ENCODE data around the gene DIP2B. TPM values are rescaled to one million over a fixed set of nuclear protein-coding genes. Genes with fewer than 3 reads are reported as not detected.

The DIP2B gene
- total and polyA plus RNA-seq, 2 of the 13 experiments (the other 11 are each of a cell fraction or from before 2014, with no cell fraction given): 32.1 to 35.8 TPM

DNA sequence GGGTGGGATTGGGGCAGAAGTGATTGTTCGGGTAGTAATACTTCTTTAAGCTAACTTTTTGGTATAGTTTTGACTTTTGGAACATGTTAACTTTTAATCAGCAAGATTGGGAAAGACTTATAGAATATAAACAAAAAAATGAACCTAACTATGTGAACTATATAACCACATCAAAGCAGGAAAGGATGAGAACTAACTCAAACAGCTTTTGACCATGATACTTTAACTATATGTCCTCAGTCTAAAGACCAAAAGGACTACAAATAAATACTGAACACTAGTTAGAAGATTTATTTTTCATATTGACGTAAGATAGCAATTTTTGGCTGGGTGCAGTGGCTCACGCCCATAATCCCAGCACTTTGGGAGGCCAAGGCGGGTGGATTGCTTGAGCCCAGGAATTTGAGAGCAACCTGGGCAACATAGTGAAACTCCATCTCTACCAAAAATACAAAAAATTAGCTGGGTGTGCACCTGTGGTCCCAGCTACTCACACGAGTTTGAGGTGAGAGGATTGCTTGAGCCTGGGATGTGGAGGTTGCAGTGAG, 150.7 kb downstream of the DIP2B start (continued):
- TF ChIP-seq, protein P1, sequence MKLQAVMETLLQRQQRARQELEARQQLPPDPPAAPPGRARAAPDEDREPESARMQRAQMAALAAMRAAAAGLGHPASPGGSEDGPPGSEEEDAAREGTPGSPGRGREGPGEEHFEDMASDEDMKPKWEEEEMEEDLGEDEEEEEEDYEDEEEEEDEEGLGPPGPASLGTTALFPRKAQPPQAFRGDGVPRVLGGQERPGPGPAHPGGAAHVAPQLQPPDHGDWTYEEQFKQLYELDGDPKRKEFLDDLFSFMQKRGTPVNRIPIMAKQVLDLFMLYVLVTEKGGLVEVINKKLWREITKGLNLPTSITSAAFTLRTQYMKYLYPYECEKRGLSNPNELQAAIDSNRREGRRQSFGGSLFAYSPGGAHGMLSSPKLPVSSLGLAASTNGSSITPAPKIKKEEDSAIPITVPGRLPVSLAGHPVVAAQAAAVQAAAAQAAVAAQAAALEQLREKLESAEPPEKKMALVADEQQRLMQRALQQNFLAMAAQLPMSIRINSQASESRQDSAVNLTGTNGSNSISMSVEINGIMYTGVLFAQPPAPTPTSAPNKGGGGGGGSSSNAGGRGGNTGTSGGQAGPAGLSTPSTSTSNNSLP (IDR thresholded peaks at IDR 0.05; ENCODE audit: low read depth, low read length): no peak
- no peak for TF ChIP-seq KLF11 (CRISPR knock-in tag; IDR thresholded peaks at IDR 0.05)
- peak; percentile 74; the same call in 1 of the 2 replicates for TF ChIP-seq ISL2 (CRISPR knock-in tag; IDR thresholded peaks at IDR 0.05)
- TF ChIP-seq ZNF101 (CRISPR knock-in tag; IDR thresholded peaks at IDR 0.05; ENCODE audit: borderline replicate concordance, low read depth): no peak
- TF ChIP-seq HDAC2 (CRISPR knock-in tag; IDR thresholded peaks at IDR 0.05): peak; percentile 69
- TF ChIP-seq GLI4 (CRISPR knock-in tag; IDR thresholded peaks at IDR 0.05; ENCODE audit: borderline replicate concordance): no peak
- TF ChIP-seq SAP130 (CRISPR knock-in tag; IDR thresholded peaks at IDR 0.05; ENCODE audit: low read depth): peak; percentile 39; the same call in 1 of the 2 replicates
- TF ChIP-seq LCORL (IDR thresholded peaks at IDR 0.05): peak; percentile 59; the same call in 1 of the 2 replicates
- peak; percentile 90 for TF ChIP-seq LCORL (CRISPR knock-in tag; IDR thresholded peaks at IDR 0.05)
- no peak for TF ChIP-seq ZNF33B (CRISPR knock-in tag; IDR thresholded peaks at IDR 0.05)
- TF ChIP-seq CEBPG (CRISPR knock-in tag; IDR thresholded peaks at IDR 0.05): 0 out of 2 replicates have a peak, but pooled peaks have one; percentile 12
- TF ChIP-seq SKI (IDR thresholded peaks at IDR 0.05; ENCODE audit: partially characterized antibody): no peak
- TF ChIP-seq, protein P2, sequence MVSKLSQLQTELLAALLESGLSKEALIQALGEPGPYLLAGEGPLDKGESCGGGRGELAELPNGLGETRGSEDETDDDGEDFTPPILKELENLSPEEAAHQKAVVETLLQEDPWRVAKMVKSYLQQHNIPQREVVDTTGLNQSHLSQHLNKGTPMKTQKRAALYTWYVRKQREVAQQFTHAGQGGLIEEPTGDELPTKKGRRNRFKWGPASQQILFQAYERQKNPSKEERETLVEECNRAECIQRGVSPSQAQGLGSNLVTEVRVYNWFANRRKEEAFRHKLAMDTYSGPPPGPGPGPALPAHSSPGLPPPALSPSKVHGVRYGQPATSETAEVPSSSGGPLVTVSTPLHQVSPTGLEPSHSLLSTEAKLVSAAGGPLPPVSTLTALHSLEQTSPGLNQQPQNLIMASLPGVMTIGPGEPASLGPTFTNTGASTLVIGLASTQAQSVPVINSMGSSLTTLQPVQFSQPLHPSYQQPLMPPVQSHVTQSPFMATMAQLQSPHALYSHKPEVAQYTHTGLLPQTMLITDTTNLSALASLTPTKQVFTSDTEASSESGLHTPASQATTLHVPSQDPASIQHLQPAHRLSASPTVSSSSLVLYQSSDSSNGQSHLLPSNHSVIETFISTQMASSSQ (IDR thresholded peaks at IDR 0.05; ENCODE audit: low read depth): peak; percentile 53
- TF ChIP-seq, protein P2 (CRISPR knock-in tag; IDR thresholded peaks at IDR 0.05; ENCODE audit: borderline replicate concordance): peak; percentile 15; the same call in 1 of the 2 replicates
- TF ChIP-seq EP300 (IDR thresholded peaks at IDR 0.05; ENCODE audit: low read depth in 2 of 2, low read length in 2 of 2): peak in 1 of 2 experiments; percentile 63; a peak in 1 of 4 replicates
- no peak for TF ChIP-seq EP300 (CRISPR knock-in tag; IDR thresholded peaks at IDR 0.05; ENCODE audit: borderline replicate concordance)
- TF ChIP-seq, protein P3, sequence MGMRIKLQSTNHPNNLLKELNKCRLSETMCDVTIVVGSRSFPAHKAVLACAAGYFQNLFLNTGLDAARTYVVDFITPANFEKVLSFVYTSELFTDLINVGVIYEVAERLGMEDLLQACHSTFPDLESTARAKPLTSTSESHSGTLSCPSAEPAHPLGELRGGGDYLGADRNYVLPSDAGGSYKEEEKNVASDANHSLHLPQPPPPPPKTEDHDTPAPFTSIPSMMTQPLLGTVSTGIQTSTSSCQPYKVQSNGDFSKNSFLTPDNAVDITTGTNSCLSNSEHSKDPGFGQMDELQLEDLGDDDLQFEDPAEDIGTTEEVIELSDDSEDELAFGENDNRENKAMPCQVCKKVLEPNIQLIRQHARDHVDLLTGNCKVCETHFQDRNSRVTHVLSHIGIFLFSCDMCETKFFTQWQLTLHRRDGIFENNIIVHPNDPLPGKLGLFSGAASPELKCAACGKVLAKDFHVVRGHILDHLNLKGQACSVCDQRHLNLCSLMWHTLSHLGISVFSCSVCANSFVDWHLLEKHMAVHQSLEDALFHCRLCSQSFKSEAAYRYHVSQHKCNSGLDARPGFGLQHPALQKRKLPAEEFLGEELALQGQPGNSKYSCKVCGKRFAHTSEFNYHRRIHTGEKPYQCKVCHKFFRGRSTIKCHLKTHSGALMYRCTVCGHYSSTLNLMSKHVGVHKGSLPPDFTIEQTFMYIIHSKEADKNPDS (CRISPR knock-in tag; IDR thresholded peaks at IDR 0.05): no peak
- TF ChIP-seq FOXP1 (IDR thresholded peaks at IDR 0.05): no peak
- 0 out of 2 replicates have a peak, but pooled peaks have one; percentile 32 for TF ChIP-seq FOXP1 (CRISPR knock-in tag; IDR thresholded peaks at IDR 0.05)
- TF ChIP-seq ZEB1 (IDR thresholded peaks at IDR 0.05; ENCODE audit: insufficient replicate concordance, low read depth): no peak
- no peak for TF ChIP-seq MATR3 (CRISPR knock-in tag; IDR thresholded peaks at IDR 0.05)
